ENCODE data around the gene C1orf116. TPM values are rescaled to one million over a fixed set of nuclear protein-coding genes. Genes with fewer than 3 reads are reported as not detected.

The C1orf116 gene
- under 1 TPM; 0.21 to 0.39 (median 0.30) TPM for total RNA-seq
- 0.32 TPM for total RNA-seq (2013)

DNA sequence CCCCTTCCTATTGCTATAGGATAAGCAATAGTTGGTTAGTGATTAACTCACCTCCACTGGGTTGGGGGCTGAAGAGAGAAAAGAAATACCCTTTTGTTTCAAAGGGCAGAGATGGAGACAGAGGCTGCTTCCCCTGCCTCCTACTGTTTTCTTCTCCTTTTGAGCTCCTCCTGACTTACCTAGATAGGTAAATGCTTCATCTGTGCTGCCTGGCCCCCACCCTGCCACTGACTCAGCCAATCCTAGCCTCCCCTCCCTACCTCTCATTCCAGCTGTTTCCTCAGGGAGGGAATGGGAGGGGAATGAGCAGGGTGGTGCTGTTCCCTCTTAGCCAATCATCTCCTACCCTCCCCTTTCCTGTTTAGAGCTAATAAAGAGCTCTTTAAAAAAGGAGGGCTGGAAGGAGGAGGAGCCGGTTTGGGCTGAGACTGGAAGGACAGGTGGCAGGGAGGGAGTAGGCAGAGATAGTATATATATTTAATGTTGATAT lies at the start of gene C1orf116:
TSS of gene C1orf116 (minus strand) at position 229 of the 490 bp plus-strand sequence. CDS start 5,158 bp downstream, outside the sequence.
- no peaks in the 10 kb centered on the region for H3K9me3 ChIP-seq (ENCODE audit: control insufficient read depth, insufficient read depth, low read length)
- H3K9me3 Mint-ChIP-seq = no peaks in the 10 kb centered on the region
- H3K4me1 Mint-ChIP-seq = no peaks in the 10 kb centered on the region
- H3K4me1 ChIP-seq (ENCODE audit: control insufficient read depth, insufficient read depth, low read length) = no peaks in the 10 kb centered on the region
- no peak within 1 kb of the TSS for H3K4me3 Mint-ChIP-seq
- H3K27ac ChIP-seq (ENCODE audit: low read length) = no peak within 1 kb of the TSS
- no peak within 1 kb of the TSS for H3K4me3 ChIP-seq (ENCODE audit: low read length)
- H3K27me3 Mint-ChIP-seq (ENCODE audit: low read depth in 2 of 2) = peaks cover 28 to 48% of the 10 kb centered on the region in 2 donors
- peaks cover 13% of the 10 kb centered on the region for H3K27me3 ChIP-seq (ENCODE audit: control insufficient read depth, insufficient read depth, low read length)
- DNase-seq = no peak
- WGBS (ENCODE audit: insufficient coverage) = 7% methylated on average over 1 of the region's 1 CpG
- TF ChIP-seq, protein P1, sequence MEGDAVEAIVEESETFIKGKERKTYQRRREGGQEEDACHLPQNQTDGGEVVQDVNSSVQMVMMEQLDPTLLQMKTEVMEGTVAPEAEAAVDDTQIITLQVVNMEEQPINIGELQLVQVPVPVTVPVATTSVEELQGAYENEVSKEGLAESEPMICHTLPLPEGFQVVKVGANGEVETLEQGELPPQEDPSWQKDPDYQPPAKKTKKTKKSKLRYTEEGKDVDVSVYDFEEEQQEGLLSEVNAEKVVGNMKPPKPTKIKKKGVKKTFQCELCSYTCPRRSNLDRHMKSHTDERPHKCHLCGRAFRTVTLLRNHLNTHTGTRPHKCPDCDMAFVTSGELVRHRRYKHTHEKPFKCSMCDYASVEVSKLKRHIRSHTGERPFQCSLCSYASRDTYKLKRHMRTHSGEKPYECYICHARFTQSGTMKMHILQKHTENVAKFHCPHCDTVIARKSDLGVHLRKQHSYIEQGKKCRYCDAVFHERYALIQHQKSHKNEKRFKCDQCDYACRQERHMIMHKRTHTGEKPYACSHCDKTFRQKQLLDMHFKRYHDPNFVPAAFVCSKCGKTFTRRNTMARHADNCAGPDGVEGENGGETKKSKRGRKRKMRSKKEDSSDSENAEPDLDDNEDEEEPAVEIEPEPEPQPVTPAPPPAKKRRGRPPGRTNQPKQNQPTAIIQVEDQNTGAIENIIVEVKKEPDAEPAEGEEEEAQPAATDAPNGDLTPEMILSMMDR (IDR thresholded peaks at IDR 0.05) = no peak
- no peaks in the 10 kb centered on the region for H3K36me3 ChIP-seq (ENCODE audit: control insufficient read depth, insufficient read depth, low read length)
- no peak within 1 kb of the TSS for H3K27ac Mint-ChIP-seq
- intact Hi-C loops (cut with micrococcal nuclease) = no loop called here
- no peak for ATAC-seq
- H3K36me3 Mint-ChIP-seq = no peaks in the 10 kb centered on the region

DNA sequence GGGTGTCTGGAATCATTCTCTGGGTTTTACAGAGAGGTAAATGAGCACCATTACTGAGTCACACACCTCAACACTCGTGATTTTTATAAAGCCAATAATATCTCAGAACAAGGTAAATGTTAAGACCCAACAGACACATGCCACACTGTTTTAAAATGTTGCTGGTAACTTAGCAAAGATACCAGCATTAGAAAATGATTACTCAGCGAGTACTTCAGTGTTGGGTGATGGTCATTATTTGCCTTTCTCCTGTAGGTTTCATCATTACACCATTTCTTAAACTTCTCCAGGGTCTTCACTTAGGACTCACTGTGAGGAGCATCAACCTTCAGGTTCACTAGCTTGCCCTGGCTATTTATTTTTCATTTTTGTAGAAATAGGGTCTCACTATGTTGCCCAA lies 49.2 kb upstream of the C1orf116 start:
- DNase-seq = no peak
- 88% methylated on average over 2 of the region's 2 CpGs for WGBS (ENCODE audit: insufficient coverage)
- H3K27ac Mint-ChIP-seq = no peak overlapping the region
- no peak for ATAC-seq
- no peak overlapping the region for H3K27ac ChIP-seq (ENCODE audit: low read length)
- intact Hi-C loops (cut with micrococcal nuclease) = no loop called here
- peaks cover 7% of the 10 kb centered on the region for H3K27me3 ChIP-seq (ENCODE audit: control insufficient read depth, insufficient read depth, low read length)
- H3K4me3 ChIP-seq (ENCODE audit: low read length) = no peak overlapping the region
- TF ChIP-seq, protein P1 (IDR thresholded peaks at IDR 0.05) = no peak
- H3K9me3 Mint-ChIP-seq = no peaks in the 10 kb centered on the region
- no peaks in the 10 kb centered on the region for H3K9me3 ChIP-seq (ENCODE audit: control insufficient read depth, insufficient read depth, low read length)
- H3K4me1 ChIP-seq (ENCODE audit: control insufficient read depth, insufficient read depth, low read length) = no peaks in the 10 kb centered on the region
- peaks cover 18 to 30% of the 10 kb centered on the region in 2 donors for H3K27me3 Mint-ChIP-seq (ENCODE audit: low read depth in 2 of 2)
- no peaks in the 10 kb centered on the region for H3K36me3 Mint-ChIP-seq
- H3K4me3 Mint-ChIP-seq = no peak overlapping the region
- peaks cover 7% of the 10 kb centered on the region in 2 donors for H3K4me1 Mint-ChIP-seq
- no peaks in the 10 kb centered on the region for H3K36me3 ChIP-seq (ENCODE audit: control insufficient read depth, insufficient read depth, low read length)

DNA sequence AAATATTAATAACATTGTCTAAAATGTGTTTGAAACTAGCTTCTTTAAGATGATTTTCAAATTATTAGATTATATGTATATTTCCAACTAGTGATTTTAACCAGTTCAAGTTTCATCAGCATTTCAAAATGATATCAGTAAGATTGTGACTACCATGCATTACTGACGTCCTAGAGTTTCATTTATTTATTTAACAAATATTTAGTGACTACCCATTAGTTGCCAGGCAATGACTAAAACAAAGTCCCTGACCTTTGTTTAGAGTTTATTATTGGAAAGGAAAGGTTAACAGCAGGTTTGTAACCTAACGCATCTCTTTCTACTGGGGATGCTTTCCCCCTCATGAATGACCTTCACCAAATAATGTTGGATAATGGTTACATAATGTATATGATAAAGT lies 48.5 kb upstream of the C1orf116 start:
- whole genome bisulfite sequencing (ENCODE audit: insufficient coverage) = no CpG with 5 or more reads among the region's 2 CpGs

More for the DNA sequence above, 48.5 kb upstream of the C1orf116 start:
- ATAC-seq (no peak), DNase-seq (no peak)
- peaks cover 7% of the 10 kb centered on the region in 2 donors for H3K4me1 Mint-ChIP-seq
- H3K4me1 ChIP-seq (ENCODE audit: control insufficient read depth, insufficient read depth, low read length) = no peaks in the 10 kb centered on the region
- H3K27ac Mint-ChIP-seq = no peak overlapping the region
- peaks cover 15 to 30% of the 10 kb centered on the region in 2 donors for H3K27me3 Mint-ChIP-seq (ENCODE audit: low read depth in 2 of 2)
- H3K9me3 Mint-ChIP-seq = no peaks in the 10 kb centered on the region
- no peaks in the 10 kb centered on the region for H3K36me3 ChIP-seq (ENCODE audit: control insufficient read depth, insufficient read depth, low read length)
- no peak overlapping the region for H3K4me3 Mint-ChIP-seq
- TF ChIP-seq, protein P1 (IDR thresholded peaks at IDR 0.05) = no peak
- intact Hi-C loops (cut with micrococcal nuclease) = no loop called here
- peaks cover 7% of the 10 kb centered on the region for H3K27me3 ChIP-seq (ENCODE audit: control insufficient read depth, insufficient read depth, low read length)
- no peaks in the 10 kb centered on the region for H3K36me3 Mint-ChIP-seq
- H3K27ac ChIP-seq (ENCODE audit: low read length) = no peak overlapping the region
- H3K4me3 ChIP-seq (ENCODE audit: low read length) = no peak overlapping the region
- H3K9me3 ChIP-seq (ENCODE audit: control insufficient read depth, insufficient read depth, low read length) = no peaks in the 10 kb centered on the region

Measured in natural killer cell (primary cell).